Medulla oblongata (tissue), 1 donor: ENCODE measurements around the gene CHST12.

ENCODE experiments used
- DNase-seq: peaks from one replicate; pipeline ENCODE4 v3.0.0-alpha.2; 2015; ENCODE audit errors: extremely low spot score

The CHST12 gene

GRCh38 chr7:2497500-2498336 is 94.3 kb downstream of the CHST12 start:
- no peak for DNase-seq
